ENCODE measurements around the gene ZNF575. TPM values are rescaled to one million over a fixed set of nuclear protein-coding genes. Genes with fewer than 3 reads are reported as not detected.

Gene ZNF575
- polyA plus RNA-seq, 3 donors: 0.25 to 0.79 (median 0.29) TPM

- Histone ChIP-seq H3K4me1 (ENCODE audit: control insufficient read depth in 1 of 2, insufficient read depth in 2 of 2, low read length in 2 of 2) (peaks cover 18 to 28% of the 10 kb centered on the region in 2 donors), H2AFZ (ENCODE audit: insufficient read depth, low read depth, low read length, poor library complexity, severe bottlenecking) (no peak overlapping the region), H3K4me3 (replicated peaks in 1 of 3; ENCODE audit: low read depth in 2 of 3, low read length in 3 of 3) (no peak overlapping the region), H3K27me3 (ENCODE audit: control insufficient read depth in 2 of 2, insufficient read depth in 2 of 2, low read length in 2 of 2) (no peaks in the 10 kb centered on the region), H3K36me3 (replicated peaks in 1 of 2; ENCODE audit: control insufficient read depth in 1 of 2, insufficient read depth in 2 of 2, low read length in 2 of 2) (peaks cover 16 to 22% of the 10 kb centered on the region in 2 donors), H3K79me2 (ENCODE audit: insufficient read depth, low read length) (no peaks in the 10 kb centered on the region), H4K20me1 (ENCODE audit: insufficient read depth, low read length) (no peaks in the 10 kb centered on the region), H3K9ac (ENCODE audit: insufficient read depth, low read length, poor library complexity, severe bottlenecking) (no peak overlapping the region), H3K4me2 (replicated peaks; ENCODE audit: extremely low read depth, low read length, poor library complexity, severe bottlenecking) (no peak overlapping the region), H3K9me3 (replicated peaks in 1 of 2; ENCODE audit: control insufficient read depth in 1 of 2, insufficient read depth in 1 of 2, low read length in 2 of 2) (no peaks in the 10 kb centered on the region), H3K27ac (ENCODE audit: low read depth in 1 of 2, low read length in 2 of 2) (no peak overlapping the region)
- H3K4me1 Mint-ChIP-seq: peaks cover 22% of the 10 kb centered on the region
- WGBS (ENCODE audit: insufficient coverage): 97% methylated on average over 26 of the region's 43 CpGs
- H3K27me3 Mint-ChIP-seq (ENCODE audit: low read depth in 3 of 3): peaks cover 2 to 9% (median 5%) of the 10 kb centered on the region in 3 donors
- no peak for DNase-seq
- H3K9me3 Mint-ChIP-seq: no peaks in the 10 kb centered on the region
- peaks cover 21 to 58% of the 10 kb centered on the region in 2 donors for H3K36me3 Mint-ChIP-seq
- intact Hi-C loops (cut with micrococcal nuclease): no loop called here
- no peak overlapping the region for H3K27ac Mint-ChIP-seq
- H3K4me3 Mint-ChIP-seq: no peak overlapping the region
- TF ChIP-seq CTCF (IDR thresholded peaks at IDR 0.05): no peak
These were observed 31.1 kb upstream of the ZNF575 start for GRCh38 chr19:43501661-43502418.

- intact Hi-C loops (cut with micrococcal nuclease): no loop called here
These were observed 30.5 kb upstream of the ZNF575 start for GRCh38 chr19:43502419-43502976.

More at GRCh38 chr19:43502419-43502976, 30.5 kb upstream of the ZNF575 start:
- no peaks in the 10 kb centered on the region for H4K20me1 ChIP-seq (ENCODE audit: insufficient read depth, low read length)
- no peak overlapping the region for H3K4me3 Mint-ChIP-seq
- H3K27ac Mint-ChIP-seq: no peak overlapping the region
- no peaks in the 10 kb centered on the region for H3K9me3 Mint-ChIP-seq
- H3K9me3 ChIP-seq (replicated peaks in 1 of 2; ENCODE audit: control insufficient read depth in 1 of 2, insufficient read depth in 1 of 2, low read length in 2 of 2): no peaks in the 10 kb centered on the region
- no peak overlapping the region for H3K4me3 ChIP-seq (replicated peaks in 1 of 3; ENCODE audit: low read depth in 2 of 3, low read length in 3 of 3)
- peaks cover 22% of the 10 kb centered on the region for H3K4me1 Mint-ChIP-seq
- peaks cover 2 to 9% (median 5%) of the 10 kb centered on the region in 3 donors for H3K27me3 Mint-ChIP-seq (ENCODE audit: low read depth in 3 of 3)
- no peak for DNase-seq
- 100% methylated on average over 1 of the region's 23 CpGs for WGBS (ENCODE audit: insufficient coverage)
- peaks cover 9 to 15% of the 10 kb centered on the region in 2 donors for H3K36me3 ChIP-seq (replicated peaks in 1 of 2; ENCODE audit: control insufficient read depth in 1 of 2, insufficient read depth in 2 of 2, low read length in 2 of 2)
- no peak overlapping the region for H3K4me2 ChIP-seq (replicated peaks; ENCODE audit: extremely low read depth, low read length, poor library complexity, severe bottlenecking)
- no peak overlapping the region for H3K9ac ChIP-seq (ENCODE audit: insufficient read depth, low read length, poor library complexity, severe bottlenecking)
- no peak overlapping the region for H3K27ac ChIP-seq (ENCODE audit: low read depth in 1 of 2, low read length in 2 of 2)
- no peak for TF ChIP-seq CTCF (IDR thresholded peaks at IDR 0.05)
- H3K27me3 ChIP-seq (ENCODE audit: control insufficient read depth in 2 of 2, insufficient read depth in 2 of 2, low read length in 2 of 2): no peaks in the 10 kb centered on the region
- H3K4me1 ChIP-seq (ENCODE audit: control insufficient read depth in 1 of 2, insufficient read depth in 2 of 2, low read length in 2 of 2): peaks cover 18 to 28% of the 10 kb centered on the region in 2 donors
- H3K79me2 ChIP-seq (ENCODE audit: insufficient read depth, low read length): no peaks in the 10 kb centered on the region
- peaks cover 21 to 53% of the 10 kb centered on the region in 2 donors for H3K36me3 Mint-ChIP-seq
- H2AFZ ChIP-seq (ENCODE audit: insufficient read depth, low read depth, low read length, poor library complexity, severe bottlenecking): no peak overlapping the region
